ENCODE results near the gene MFSD6L. TPM values are rescaled to one million over a fixed set of nuclear protein-coding genes. Genes with fewer than 3 reads are reported as not detected.

MFSD6L gene
- total RNA-seq, 1 experiment from 2014 or later = not detected

DNA sequence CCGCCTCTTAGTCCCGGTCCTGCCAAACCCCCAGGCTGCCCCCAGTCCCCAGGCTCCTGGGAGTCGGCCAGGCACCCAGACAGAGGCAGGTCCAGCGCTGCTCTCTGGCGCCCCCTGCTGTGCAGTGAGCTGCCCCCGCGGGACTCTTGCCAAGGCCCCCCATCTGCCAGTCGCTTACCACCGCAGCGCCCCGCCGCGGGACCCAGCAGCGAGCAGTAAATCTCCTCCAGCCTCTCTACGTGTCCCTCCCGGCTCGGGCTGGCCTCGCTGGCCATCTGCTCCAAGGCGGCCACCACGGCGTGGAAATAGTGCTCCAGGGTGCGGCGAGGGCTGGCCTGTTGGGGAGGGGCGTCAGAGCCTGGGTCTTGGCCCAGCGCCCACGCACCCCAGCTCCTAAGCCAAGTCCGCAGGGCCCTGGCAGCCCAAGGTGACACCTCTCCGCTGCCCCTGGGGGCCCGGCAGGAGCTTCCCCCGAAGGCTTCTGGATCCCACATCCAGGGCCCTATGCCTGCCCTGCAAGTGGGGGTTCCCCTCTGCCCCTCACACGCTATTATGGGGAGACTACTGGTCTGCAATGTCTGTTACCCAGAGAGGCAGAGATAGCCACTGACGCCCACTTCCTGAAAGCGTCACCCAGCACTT, 33.7 kb upstream of the MFSD6L start:
- Histone ChIP-seq H3K27ac (no peak overlapping the region), H3K36me3 (no peaks in the 10 kb centered on the region), H3K9me3 (replicated peaks) (no peaks in the 10 kb centered on the region), H3K27me3 (replicated peaks) (no peaks in the 10 kb centered on the region), H3K4me1 (replicated peaks) (peaks cover 7% of the 10 kb centered on the region; the same call in 1 of the 2 replicates), H3K4me3 (no peak overlapping the region)
- DNase-seq (ENCODE audit: low read depth in 1 of 2, low spot score in 2 of 2) = no peak

DNA sequence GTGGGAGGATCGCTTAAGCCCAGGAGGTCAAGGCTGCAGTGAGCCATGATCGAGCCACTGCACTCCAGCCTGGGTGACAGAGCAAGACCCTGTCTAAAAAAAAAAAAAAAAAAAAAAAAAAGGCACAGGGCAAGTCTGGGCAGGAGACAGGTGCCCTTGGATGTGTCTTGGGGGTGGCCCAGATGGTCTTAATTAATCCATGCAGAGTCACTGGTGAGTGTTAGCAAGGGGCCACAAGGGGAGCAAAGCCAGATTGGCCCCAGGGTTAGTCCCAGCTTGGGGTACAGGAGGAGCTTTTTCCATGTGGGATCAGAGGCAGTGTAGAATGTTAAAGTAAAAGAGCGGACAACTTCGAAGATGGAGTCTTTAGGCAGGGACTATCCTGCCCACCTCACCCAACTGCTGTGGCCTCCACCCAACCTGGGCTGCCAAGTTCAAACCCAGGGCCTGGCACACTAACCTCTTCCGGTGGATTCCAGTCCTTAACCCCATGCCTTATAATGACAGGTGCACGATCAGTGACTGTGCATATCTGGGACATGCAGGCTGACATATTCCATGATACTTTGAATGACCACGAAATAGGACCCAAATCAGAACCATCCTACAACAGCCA, 32.2 kb upstream of the MFSD6L start:
- Histone ChIP-seq H3K4me3 (no peak overlapping the region), H3K4me1 (replicated peaks) (no peaks in the 10 kb centered on the region), H3K27ac (no peak overlapping the region), H3K36me3 (no peaks in the 10 kb centered on the region), H3K9me3 (replicated peaks) (no peaks in the 10 kb centered on the region), H3K27me3 (replicated peaks) (no peaks in the 10 kb centered on the region)
- no peak for DNase-seq (ENCODE audit: low read depth in 1 of 2, low spot score in 2 of 2)

DNA sequence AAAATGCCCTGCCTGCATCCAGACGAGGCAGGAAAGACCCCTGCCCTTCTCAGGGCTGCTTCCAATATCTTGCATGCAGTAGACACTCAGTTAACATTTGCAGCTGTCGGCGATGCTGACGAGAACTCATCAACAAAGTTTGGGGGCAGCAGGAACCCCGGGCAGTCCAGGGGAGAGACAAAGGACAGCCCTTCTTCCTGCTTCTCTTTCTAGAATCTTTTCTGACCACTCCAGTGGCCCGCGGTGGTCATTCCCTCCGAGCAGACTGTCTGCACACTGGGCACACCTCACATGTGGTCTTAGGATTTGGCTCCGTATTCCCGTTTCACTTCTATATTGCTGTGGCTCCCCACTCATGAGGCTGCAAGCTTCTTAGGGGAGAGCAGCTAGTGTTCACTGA, 31.0 kb upstream of the MFSD6L start:
- Histone ChIP-seq H3K27me3 (replicated peaks) (no peaks in the 10 kb centered on the region), H3K27ac (no peak overlapping the region), H3K4me1 (replicated peaks) (no peaks in the 10 kb centered on the region), H3K9me3 (replicated peaks) (no peaks in the 10 kb centered on the region), H3K36me3 (no peaks in the 10 kb centered on the region), H3K4me3 (no peak overlapping the region)
- no peak for DNase-seq (ENCODE audit: low read depth in 1 of 2, low spot score in 2 of 2)

DNA sequence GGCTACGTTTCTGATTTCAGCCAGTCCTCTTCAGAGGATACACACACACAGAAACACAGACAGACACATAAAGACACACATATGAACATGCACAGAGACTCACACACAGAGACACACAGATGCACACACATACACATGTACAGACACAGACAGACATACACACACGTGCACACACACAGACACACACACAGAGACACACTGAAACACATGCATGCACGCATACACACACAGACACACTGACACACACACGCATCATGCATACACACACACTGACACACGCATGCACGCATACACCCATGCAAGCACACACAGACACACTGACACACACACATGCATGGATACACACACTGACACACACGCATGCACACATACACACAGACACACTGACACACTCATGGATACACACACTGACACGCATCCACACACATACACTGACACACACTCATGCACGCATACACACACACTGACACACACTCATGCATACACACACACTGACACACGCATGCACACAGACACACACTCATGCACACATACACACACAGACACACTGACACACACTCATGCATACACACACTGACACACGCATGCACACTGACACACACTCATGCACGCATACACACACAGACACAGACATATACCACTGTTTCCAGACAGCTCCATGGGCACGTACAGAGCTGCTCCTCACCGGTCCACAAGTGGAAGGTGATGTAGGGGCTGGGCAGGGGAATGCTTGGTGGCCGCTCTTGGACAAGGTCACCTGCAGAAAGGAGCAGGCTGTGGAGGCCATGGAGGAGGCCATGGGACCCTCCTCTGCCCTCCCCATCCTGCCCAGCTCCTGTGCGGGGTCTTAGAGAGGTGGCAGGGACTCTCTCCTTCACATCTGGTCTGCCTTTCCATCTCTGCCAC, 30.1 kb upstream of the MFSD6L start:
- peaks cover 4% of the 10 kb centered on the region for H3K9me3 ChIP-seq (replicated peaks)
- H3K4me3 ChIP-seq = no peak overlapping the region
- no peaks in the 10 kb centered on the region for H3K36me3 ChIP-seq
- no peak overlapping the region for H3K27ac ChIP-seq
- no peak for DNase-seq (ENCODE audit: low read depth in 1 of 2, low spot score in 2 of 2)
- no peaks in the 10 kb centered on the region for H3K4me1 ChIP-seq (replicated peaks)
- no peaks in the 10 kb centered on the region for H3K27me3 ChIP-seq (replicated peaks)

DNA sequence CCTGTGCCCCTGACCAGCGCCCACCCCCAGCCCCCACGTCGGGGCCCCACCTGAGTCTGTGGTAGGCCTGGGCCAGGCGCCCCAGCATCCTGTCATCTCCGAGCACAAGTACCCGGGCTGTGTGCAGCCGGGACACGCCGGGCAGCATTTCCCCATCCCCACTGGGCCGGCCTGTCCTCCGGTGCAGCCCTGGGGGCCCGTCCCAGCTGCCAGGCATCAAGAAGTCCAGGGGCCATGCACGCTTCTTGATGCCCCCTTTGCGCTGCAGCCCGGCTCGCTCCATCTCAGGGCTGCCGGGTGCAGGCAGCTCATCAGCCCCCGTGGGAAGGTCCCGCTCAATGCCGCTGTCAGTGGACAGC, 29.3 kb upstream of the MFSD6L start:
- no peak overlapping the region for H3K27ac ChIP-seq
- H3K9me3 ChIP-seq (replicated peaks) = peaks cover 9% of the 10 kb centered on the region
- H3K36me3 ChIP-seq = no peaks in the 10 kb centered on the region
- no peak overlapping the region for H3K4me3 ChIP-seq
- no peaks in the 10 kb centered on the region for H3K4me1 ChIP-seq (replicated peaks)
- DNase-seq (ENCODE audit: low read depth in 1 of 2, low spot score in 2 of 2) = no peak
- no peaks in the 10 kb centered on the region for H3K27me3 ChIP-seq (replicated peaks)

DNA sequence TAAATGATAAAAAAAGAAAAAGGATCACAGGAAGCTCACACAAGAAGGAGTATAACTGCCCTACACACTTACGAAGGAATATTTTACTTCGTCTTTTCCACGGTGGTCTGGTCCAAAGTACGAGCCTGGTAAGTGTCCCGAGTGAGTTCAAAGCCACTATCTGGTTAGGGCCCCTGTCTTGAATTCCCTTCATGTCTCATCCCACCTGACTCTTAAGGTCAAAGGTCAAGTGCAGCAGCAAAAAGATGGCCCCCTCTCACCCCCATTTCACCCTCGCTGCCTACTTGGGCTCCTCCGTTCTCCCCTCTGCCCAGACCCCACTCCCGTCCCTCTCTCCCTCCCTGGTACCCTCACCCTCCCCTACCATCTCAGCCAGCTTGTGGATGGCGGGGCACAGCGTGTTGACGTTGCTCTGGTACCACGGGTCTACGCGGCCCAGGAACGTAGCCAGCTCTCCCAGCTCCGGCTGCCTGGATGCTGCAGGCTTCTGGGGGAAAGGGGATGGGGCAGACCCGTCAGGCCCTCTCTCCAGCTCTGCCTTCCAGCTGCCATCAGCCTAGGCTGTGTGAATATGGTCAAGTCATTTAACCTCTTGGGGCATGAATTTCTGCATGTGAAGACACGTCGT, 27.8 kb upstream of the MFSD6L start:
- H3K36me3 ChIP-seq = no peaks in the 10 kb centered on the region
- no peaks in the 10 kb centered on the region for H3K4me1 ChIP-seq (replicated peaks)
- H3K9me3 ChIP-seq (replicated peaks) = peaks cover 9% of the 10 kb centered on the region
- DNase-seq (ENCODE audit: low read depth in 1 of 2, low spot score in 2 of 2) = no peak
- H3K27me3 ChIP-seq (replicated peaks) = no peaks in the 10 kb centered on the region
- H3K27ac ChIP-seq = no peak overlapping the region
- H3K4me3 ChIP-seq = no peak overlapping the region

DNA sequence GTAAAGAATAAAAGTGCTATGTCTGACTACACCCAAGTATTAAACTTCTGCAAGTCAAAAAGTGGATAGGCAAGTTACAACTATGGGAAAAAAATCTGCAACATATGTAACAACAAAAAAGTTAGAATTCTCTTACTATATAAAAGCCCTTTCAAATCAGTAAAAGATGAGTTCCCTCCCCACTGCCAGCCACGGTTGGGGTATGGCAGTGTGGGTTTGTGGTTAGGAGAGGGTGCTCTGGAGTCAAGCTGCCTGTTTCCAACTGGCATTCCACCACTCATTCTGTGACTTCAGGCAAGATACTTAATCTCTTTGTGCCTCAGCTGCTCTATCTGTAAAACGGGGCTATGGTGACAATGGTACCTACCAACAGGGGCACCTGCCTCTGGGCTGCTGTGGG, 26.6 kb upstream of the MFSD6L start:
- no peak overlapping the region for H3K27ac ChIP-seq
- H3K27me3 ChIP-seq (replicated peaks) = no peaks in the 10 kb centered on the region
- H3K36me3 ChIP-seq = no peaks in the 10 kb centered on the region
- peaks cover 9% of the 10 kb centered on the region for H3K9me3 ChIP-seq (replicated peaks)
- H3K4me3 ChIP-seq = no peak overlapping the region
- no peak for DNase-seq (ENCODE audit: low read depth in 1 of 2, low spot score in 2 of 2)
- H3K4me1 ChIP-seq (replicated peaks) = no peaks in the 10 kb centered on the region

DNA sequence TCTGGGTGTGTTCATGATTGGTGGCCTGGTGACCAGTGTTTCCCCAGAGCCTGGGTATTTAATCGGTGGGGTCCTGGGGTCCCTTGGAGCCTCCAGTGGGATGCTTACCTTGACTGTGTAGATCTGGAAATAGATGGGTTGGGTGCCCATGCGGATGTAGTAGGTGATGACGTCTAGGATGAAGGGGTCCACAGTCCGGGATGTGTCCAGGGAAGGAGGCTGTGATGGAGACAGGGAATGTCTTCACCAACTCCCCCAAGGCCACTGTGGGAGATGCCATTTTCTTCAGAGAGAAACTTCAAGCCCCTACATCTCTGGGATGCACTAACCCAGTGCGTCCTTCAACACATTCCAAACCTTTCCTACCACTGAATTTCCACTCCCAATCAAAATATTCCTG, 24.1 kb upstream of the MFSD6L start:
- Histone ChIP-seq H3K27ac (no peak overlapping the region), H3K4me1 (replicated peaks) (no peaks in the 10 kb centered on the region), H3K4me3 (no peak overlapping the region), H3K9me3 (replicated peaks) (peaks cover 9% of the 10 kb centered on the region), H3K27me3 (replicated peaks) (no peaks in the 10 kb centered on the region), H3K36me3 (no peaks in the 10 kb centered on the region)
- DNase-seq (ENCODE audit: low read depth in 1 of 2, low spot score in 2 of 2) = no peak

DNA sequence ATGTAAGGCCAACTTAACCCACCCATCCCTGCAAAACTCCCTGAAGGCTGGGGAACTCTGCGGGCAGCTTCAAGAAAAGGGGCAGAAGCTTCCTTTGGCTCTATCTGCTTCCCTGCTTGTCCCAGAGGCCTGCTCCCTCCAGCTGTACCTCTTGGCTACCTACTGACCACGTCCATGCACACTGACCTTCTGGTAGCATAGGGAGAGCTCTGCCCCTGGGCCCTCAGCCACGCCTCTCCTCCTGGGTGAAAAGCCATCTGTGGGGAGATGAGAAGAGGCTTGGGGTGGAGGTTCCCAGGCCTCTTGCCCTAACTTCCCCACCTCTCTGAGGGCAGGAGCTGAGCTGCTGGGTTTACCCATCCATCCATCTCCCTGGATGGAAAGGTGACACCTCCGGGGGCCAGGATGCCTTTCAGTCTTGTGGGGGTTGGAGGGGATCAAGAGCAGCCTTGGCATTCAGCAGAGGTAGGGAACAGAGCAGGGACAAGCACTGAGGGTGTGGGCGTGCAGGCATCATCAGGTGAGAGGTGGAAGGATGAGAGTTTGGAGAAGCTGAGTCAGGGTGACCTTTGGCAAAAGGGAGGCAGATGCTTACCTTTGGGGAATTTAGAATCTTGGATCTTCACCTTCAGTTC, 23.4 kb upstream of the MFSD6L start:
- no peak for DNase-seq (ENCODE audit: low read depth in 1 of 2, low spot score in 2 of 2)
- no peaks in the 10 kb centered on the region for H3K36me3 ChIP-seq
- peaks cover 9% of the 10 kb centered on the region for H3K9me3 ChIP-seq (replicated peaks)
- H3K4me1 ChIP-seq (replicated peaks) = no peaks in the 10 kb centered on the region
- H3K27me3 ChIP-seq (replicated peaks) = no peaks in the 10 kb centered on the region
- H3K27ac ChIP-seq = no peak overlapping the region
- H3K4me3 ChIP-seq = no peak overlapping the region

DNA sequence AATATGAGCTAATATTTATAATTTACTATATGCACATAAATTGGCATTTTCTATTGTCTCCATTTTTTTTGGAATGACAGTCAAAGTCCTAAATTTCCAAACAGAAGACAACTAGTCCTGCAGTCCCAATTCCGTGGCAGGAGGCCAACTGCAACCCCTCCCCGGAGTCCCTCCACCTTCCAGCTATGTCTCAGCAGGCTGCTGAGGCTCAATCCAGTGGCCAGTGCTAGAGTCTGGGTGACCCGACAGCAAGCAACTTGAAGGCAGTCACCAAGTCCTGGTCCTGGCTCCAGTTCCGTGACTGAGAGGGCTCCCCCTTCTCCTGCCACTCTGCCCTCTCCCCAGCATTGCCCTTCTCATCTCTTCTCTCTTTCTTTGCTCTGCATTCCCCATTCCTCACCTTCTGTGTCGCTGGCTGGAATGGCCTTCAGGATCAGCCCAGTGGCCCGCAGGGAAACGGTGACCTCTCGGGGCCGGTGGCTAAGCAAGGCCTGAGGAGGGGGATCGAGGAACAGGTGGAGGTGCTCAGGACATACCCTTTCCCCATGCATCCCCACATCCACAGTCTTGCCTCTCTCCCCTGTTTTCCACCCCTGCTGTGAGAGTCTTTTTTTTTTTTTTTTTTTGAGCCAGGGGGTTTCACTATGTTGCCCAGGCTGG, 22.4 kb upstream of the MFSD6L start:
- Histone ChIP-seq H3K4me1 (replicated peaks) (no peaks in the 10 kb centered on the region), H3K4me3 (no peak overlapping the region), H3K36me3 (no peaks in the 10 kb centered on the region), H3K27me3 (replicated peaks) (no peaks in the 10 kb centered on the region), H3K27ac (no peak overlapping the region), H3K9me3 (replicated peaks) (peaks cover 9% of the 10 kb centered on the region)
- DNase-seq (ENCODE audit: low read depth in 1 of 2, low spot score in 2 of 2) = no peak

DNA sequence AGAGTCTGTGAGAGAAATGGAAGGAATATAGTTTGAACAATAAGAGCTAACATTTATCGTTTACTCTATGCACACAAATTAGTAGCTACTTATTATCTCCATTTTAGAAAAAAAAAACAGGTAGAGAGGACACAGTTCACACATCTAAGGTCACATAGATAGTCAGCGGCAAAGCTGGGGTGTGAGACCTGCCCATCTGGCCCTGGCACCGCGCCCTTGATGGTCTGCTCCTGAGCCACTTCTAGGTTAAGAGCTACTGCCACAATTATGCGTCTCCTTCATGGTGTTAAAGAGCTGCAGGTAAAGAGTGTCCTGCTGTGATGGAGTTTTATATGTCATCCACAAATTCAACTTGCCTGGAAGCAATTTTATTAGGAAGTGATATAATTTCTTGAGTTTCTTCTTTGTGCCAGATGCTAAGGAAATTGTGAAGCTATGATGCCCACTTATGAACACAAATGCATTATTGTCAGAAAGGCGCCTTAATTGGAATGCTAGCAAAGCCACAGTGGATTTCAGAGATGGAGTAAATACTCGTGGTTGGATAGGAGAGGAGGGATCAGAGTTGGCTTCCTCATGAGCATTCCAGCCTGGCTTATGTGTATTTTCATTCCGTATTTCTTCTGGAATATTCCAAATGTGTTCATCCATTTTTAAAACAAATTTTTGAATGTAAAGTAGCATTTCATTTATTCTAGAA, 21.3 kb upstream of the MFSD6L start:
- no peak for DNase-seq (ENCODE audit: low read depth in 1 of 2, low spot score in 2 of 2)
- H3K27ac ChIP-seq = no peak overlapping the region
- H3K27me3 ChIP-seq (replicated peaks) = no peaks in the 10 kb centered on the region
- H3K36me3 ChIP-seq = no peaks in the 10 kb centered on the region
- H3K9me3 ChIP-seq (replicated peaks) = peaks cover 9% of the 10 kb centered on the region
- H3K4me3 ChIP-seq = no peak overlapping the region
- no peaks in the 10 kb centered on the region for H3K4me1 ChIP-seq (replicated peaks)

DNA sequence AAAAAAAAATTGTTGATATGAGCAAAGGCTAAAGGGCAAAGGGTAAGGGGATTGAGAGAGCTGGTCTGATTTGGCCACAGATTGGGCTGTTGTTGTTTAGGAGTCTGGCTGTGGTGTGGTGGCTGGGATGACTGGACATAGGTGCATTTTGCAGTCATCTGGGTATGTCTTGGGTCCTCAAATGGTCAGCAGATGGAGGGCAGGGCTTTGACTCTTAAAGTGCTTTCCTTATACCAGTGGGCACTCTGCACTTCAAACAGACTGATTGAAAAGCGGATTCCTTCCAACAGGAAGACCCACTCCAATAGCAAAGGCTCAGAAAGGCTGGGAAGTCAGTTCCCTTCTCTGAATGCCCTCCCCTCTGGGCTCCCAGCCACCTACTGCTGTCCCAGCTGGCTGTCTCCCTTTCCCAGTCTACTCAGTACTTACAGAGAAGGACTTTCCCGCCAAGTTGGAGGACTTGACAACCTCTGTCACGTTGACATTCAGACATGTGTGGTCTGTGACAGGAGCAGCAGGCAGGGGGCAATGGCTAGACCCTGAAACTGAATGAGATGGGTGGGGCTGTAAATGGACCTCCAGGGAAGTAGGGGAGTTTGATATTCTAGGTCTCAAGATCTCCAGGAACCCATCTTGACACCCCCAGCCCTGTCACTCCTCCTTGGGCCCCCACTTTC, 19.6 kb upstream of the MFSD6L start:
- no peaks in the 10 kb centered on the region for H3K4me1 ChIP-seq (replicated peaks)
- no peak for DNase-seq (ENCODE audit: low read depth in 1 of 2, low spot score in 2 of 2)
- H3K9me3 ChIP-seq (replicated peaks) = no peaks in the 10 kb centered on the region; the same call in 1 of the 2 replicates
- H3K27ac ChIP-seq = no peak overlapping the region
- H3K36me3 ChIP-seq = no peaks in the 10 kb centered on the region
- 0 out of 2 replicates have a peak, but pooled peaks cover 3% of the 10 kb centered on the region for H3K27me3 ChIP-seq (replicated peaks)
- H3K4me3 ChIP-seq = no peak overlapping the region

Data from SJSA1 (cell line).